NCI-H510A (cell line): ENCODE data around the gene SEH1L.
"Not testable (repeated sequence)": the region's sequence is repeated elsewhere in the genome, so short reads cannot be mapped to it uniquely, and the experiment has no call there.

Experiments
- DNase-seq: peaks from one replicate; lab custom pipeline; 2025; lab: John Stamatoyannopoulos, UW

Gene SEH1L

GRCh38 chr18:12947285-12948049, at the start of gene SEH1L:
Gene SEH1L, plus strand, starts transcription at chr18:12948011. Its CDS starts 111 bp downstream, at chr18:12948122.
- DNase-seq: peak; percentile 96

GRCh38 chr18:12901208-12901607, 46.6 kb upstream of the SEH1L start:
- not testable (repeated sequence) for DNase-seq

- no peak for DNase-seq
Measured at GRCh38 chr18:12904012-12904516, 43.7 kb upstream of the SEH1L start.

GRCh38 chr18:12906119-12906518, 41.7 kb upstream of the SEH1L start:
- DNase-seq: no peak

- DNase-seq: no peak
Measured at GRCh38 chr18:12906773-12907172, 41.0 kb upstream of the SEH1L start.

- no peak for DNase-seq
Measured at GRCh38 chr18:12907258-12907925, 40.4 kb upstream of the SEH1L start.

- DNase-seq: no peak
Measured at GRCh38 chr18:12908706-12909105, 39.1 kb upstream of the SEH1L start.

GRCh38 chr18:12911025-12911928, 36.5 kb upstream of the SEH1L start:
- DNase-seq: peak; percentile 24

GRCh38 chr18:12911929-12912703, 35.7 kb upstream of the SEH1L start:
- no peak for DNase-seq

- no peak for DNase-seq
Measured at GRCh38 chr18:12921178-12921577, 26.6 kb upstream of the SEH1L start.

GRCh38 chr18:12922266-12922665, 25.5 kb upstream of the SEH1L start:
- DNase-seq: no peak

GRCh38 chr18:12924616-12925015, 23.2 kb upstream of the SEH1L start:
- DNase-seq: no peak

GRCh38 chr18:12928206-12928605, 19.6 kb upstream of the SEH1L start:
- DNase-seq: no peak

- no peak for DNase-seq
Measured at GRCh38 chr18:12928641-12929040, 19.2 kb upstream of the SEH1L start.

GRCh38 chr18:12929477-12930083, 18.2 kb upstream of the SEH1L start:
- no peak for DNase-seq

- DNase-seq: no peak
Measured at GRCh38 chr18:12930376-12930775, 17.4 kb upstream of the SEH1L start.

GRCh38 chr18:12930908-12931307, 16.9 kb upstream of the SEH1L start:
- DNase-seq: no peak

GRCh38 chr18:12933327-12933726, 14.5 kb upstream of the SEH1L start:
- DNase-seq: no peak

GRCh38 chr18:12934454-12935071, 13.2 kb upstream of the SEH1L start:
- peak; percentile 27 for DNase-seq

- no peak for DNase-seq
Measured at GRCh38 chr18:12939162-12939561, 8.6 kb upstream of the SEH1L start.

GRCh38 chr18:12943215-12943614, 4.6 kb upstream of the SEH1L start:
- no peak for DNase-seq
